ENCODE results near the gene PTPRN2.

Gene PTPRN2

GRCh38 chr7:158101821-158102450 lies 485.7 kb downstream of the PTPRN2 start:
- DNase-seq = no peak

GRCh38 chr7:158098125-158099030 lies 489.2 kb downstream of the PTPRN2 start:
- no peak for DNase-seq

GRCh38 chr7:158097453-158098124 lies 490.0 kb downstream of the PTPRN2 start:
- DNase-seq = no peak

GRCh38 chr7:158097106-158097452 lies 490.5 kb downstream of the PTPRN2 start:
- no peak for DNase-seq

GRCh38 chr7:158096582-158096981 lies 491.0 kb downstream of the PTPRN2 start:
- DNase-seq = no peak

GRCh38 chr7:158094671-158095226 lies 492.9 kb downstream of the PTPRN2 start:
- DNase-seq = no peak

GRCh38 chr7:158094046-158094445 lies 493.6 kb downstream of the PTPRN2 start:
- no peak for DNase-seq

GRCh38 chr7:158093156-158093796 lies 494.3 kb downstream of the PTPRN2 start:
- DNase-seq = no peak

- DNase-seq = no peak
Observed at GRCh38 chr7:158087196-158087595, 500.4 kb downstream of the PTPRN2 start.

- no peak for DNase-seq
Observed at GRCh38 chr7:158085741-158086695, 501.6 kb downstream of the PTPRN2 start.

GRCh38 chr7:158084555-158084954 lies 503.1 kb downstream of the PTPRN2 start:
- no peak for DNase-seq

GRCh38 chr7:158083526-158084310 lies 503.9 kb downstream of the PTPRN2 start:
- no peak for DNase-seq

GRCh38 chr7:158082761-158083160 lies 504.9 kb downstream of the PTPRN2 start:
- DNase-seq = no peak

- no peak for DNase-seq
Observed at GRCh38 chr7:158080899-158081445, 506.7 kb downstream of the PTPRN2 start.

- no peak for DNase-seq
Observed at GRCh38 chr7:158077934-158078910, 509.4 kb downstream of the PTPRN2 start.

GRCh38 chr7:158077151-158077840 lies 510.3 kb downstream of the PTPRN2 start:
- no peak for DNase-seq

- no peak for DNase-seq
Observed at GRCh38 chr7:158076656-158077055, 511.0 kb downstream of the PTPRN2 start.

GRCh38 chr7:158076215-158076614 lies 511.4 kb downstream of the PTPRN2 start:
- DNase-seq = no peak

GRCh38 chr7:158075633-158076001 lies 512.0 kb downstream of the PTPRN2 start:
- DNase-seq = no peak
